HepG2 (cell line): Measurements from ENCODE around the gene SIRT7. TPM values are rescaled to one million over a fixed set of nuclear protein-coding genes. Genes with fewer than 3 reads are reported as not detected.

Experiments used
- AKNA ChIP-seq: sonication (generic); formaldehyde crosslinking; IDR thresholded peaks from 2 replicates; pipeline ENCODE4 v1.4.0; 2020; ENCODE audit warnings: missing genetic modification reagents, borderline replicate concordance
- GATAD1 ChIP-seq: IDR thresholded peaks from 2 replicates; pipeline ENCODE4 v1.6.1; 2016; ENCODE audit warnings: missing genetic modification reagents, missing compliant biosample characterization
- HINFP ChIP-seq: sonication (generic); formaldehyde crosslinking; IDR thresholded peaks from 2 replicates; pipeline ENCODE4 v1.4.0; 2020; ENCODE audit warnings: low read depth, mild to moderate bottlenecking, missing genetic modification reagents
- JARID2 ChIP-seq: sonication (generic); formaldehyde crosslinking; IDR thresholded peaks from 2 replicates; pipeline ENCODE4 v1.8.1; 2023; ENCODE audit warnings: missing genetic modification reagents, inconsistent platforms; ENCODE audit not compliant: insufficient replicate concordance
- NCOA1 ChIP-seq: sonication (generic); formaldehyde crosslinking; IDR thresholded peaks from 2 replicates; pipeline ENCODE4 v1.9.0; 2021; ENCODE audit warnings: missing genetic modification reagents
- ONECUT2 ChIP-seq: sonication (generic); formaldehyde crosslinking; IDR thresholded peaks from 2 replicates; pipeline ENCODE4 v1.4.0; 2020; ENCODE audit warnings: missing genetic modification reagents
- SAFB2 ChIP-seq: sonication (generic); formaldehyde crosslinking; IDR thresholded peaks from 2 replicates; pipeline ENCODE4 v1.5.1; 2020; ENCODE audit warnings: missing genetic modification reagents, low read depth, mild to moderate bottlenecking, borderline replicate concordance
- SMAD9 ChIP-seq: sonication (generic); formaldehyde crosslinking; IDR thresholded peaks from 2 replicates; pipeline ENCODE4 v1.5.1; 2020; ENCODE audit warnings: mild to moderate bottlenecking, missing genetic modification reagents
- UBTF ChIP-seq: sonication (generic); formaldehyde crosslinking; IDR thresholded peaks from 2 replicates; pipeline ENCODE4 v1.4.0; 2020; ENCODE audit warnings: mild to moderate bottlenecking, missing genetic modification reagents
- ZBTB21 ChIP-seq: sonication (generic); formaldehyde crosslinking; IDR thresholded peaks from 2 replicates; pipeline ENCODE4 v1.4.0; 2020; ENCODE audit warnings: missing genetic modification reagents
- ZBTB44 ChIP-seq: sonication (generic); formaldehyde crosslinking; IDR thresholded peaks from 2 replicates; pipeline ENCODE4 v1.4.0; 2020; ENCODE audit warnings: missing genetic modification reagents
- ZKSCAN5 ChIP-seq: sonication (generic); formaldehyde crosslinking; IDR thresholded peaks from 2 replicates; pipeline ENCODE4 v1.5.1; 2020; ENCODE audit warnings: mild to moderate bottlenecking, missing genetic modification reagents
- ZNF431 ChIP-seq: sonication (generic); formaldehyde crosslinking; IDR thresholded peaks from 2 replicates; pipeline ENCODE4 v1.9.0; 2022; ENCODE audit warnings: missing genetic modification reagents, low read depth, mild to moderate bottlenecking, borderline replicate concordance
- ZNF501 ChIP-seq: sonication (generic); formaldehyde crosslinking; IDR thresholded peaks from 2 replicates; pipeline ENCODE4 v1.5.1; 2020; ENCODE audit warnings: mild to moderate bottlenecking, moderate library complexity, missing genetic modification reagents
- ZNF503 ChIP-seq: sonication (generic); formaldehyde crosslinking; IDR thresholded peaks from 2 replicates; pipeline ENCODE4 v1.4.0; 2020; ENCODE audit warnings: missing genetic modification reagents
- polyA plus RNA-seq, 8 experiments: library from polyadenylated mRNA; depleted of rRNA in 3 of 8; stranded (reverse) in 7 of 8; unstranded in 1 of 8; fragments of >200 nt; fragmentation: Illumina TruSeq in 4 of 8; extraction: Trizol in 4 of 8; gene quantifications; 2 replicates each; pipeline versions ENCODE4 v1.2.1 to v1.2.3, GENCODE V29; 2011 to 2016; ENCODE audit warnings: low read depth in 4 of 8, missing spikeins in 1 of 8, mixed read lengths in 1 of 8; ENCODE audit not compliant: insufficient read depth in 1 of 8
- total RNA-seq, 5 experiments: library from RNA; depleted of rRNA; stranded (reverse); fragments of >200 nt; fragmentation: Illumina TruSeq; extraction: Trizol; gene quantifications; 2 replicates each; pipeline ENCODE4 v1.2.3, GENCODE V29; 2016; ENCODE audit warnings: low read depth in 1 of 5

SIRT7 gene
- total and polyA plus RNA-seq, 2 of the 13 experiments (the other 11 are each of a cell fraction or from before 2014, with no cell fraction given), result 8.3 to 24.8 TPM

- TF ChIP-seq SAFB2 (CRISPR knock-in tag), result no peak
- TF ChIP-seq ZBTB44, result no peak
- TF ChIP-seq GATAD1 (CRISPR knock-in tag), result peak; percentile 34; the same call in 1 of the 2 replicates
- TF ChIP-seq HINFP (CRISPR knock-in tag), result 0 out of 2 replicates have a peak, but pooled peaks have one; percentile 31
- no peak for TF ChIP-seq ZNF431 (CRISPR knock-in tag)
- TF ChIP-seq ZNF503 (CRISPR knock-in tag), result no peak
- 0 out of 2 replicates have a peak, but pooled peaks have one; percentile 58 for TF ChIP-seq ZNF501 (CRISPR knock-in tag)
- peak; percentile 77 for TF ChIP-seq UBTF (CRISPR knock-in tag)
- no peak for TF ChIP-seq ONECUT2 (CRISPR knock-in tag)
- TF ChIP-seq ZKSCAN5 (CRISPR knock-in tag), result no peak
- no peak for TF ChIP-seq NCOA1 (CRISPR knock-in tag)
- TF ChIP-seq SMAD9 (CRISPR knock-in tag), result no peak
- TF ChIP-seq ZBTB21 (CRISPR knock-in tag), result no peak
- TF ChIP-seq JARID2 (CRISPR knock-in tag), result no peak
- no peak for TF ChIP-seq AKNA (CRISPR knock-in tag)
These were observed 6.9 kb upstream of the SIRT7 start (continued) for GRCh38 chr17:81924557-81925532.
